Stimulated activated CD4-positive, alpha-beta T cell treated with anti-CD3 and anti-CD28 coated beads, Interleukin-15, amount 100 ng/mL, for 24 hours (primary cell): ENCODE measurements around the gene SYNE1.

Experiments
- DNase-seq: peaks from one replicate; pipeline ENCODE4 v3.0.0-alpha.2; 2020

The SYNE1 gene

DNA sequence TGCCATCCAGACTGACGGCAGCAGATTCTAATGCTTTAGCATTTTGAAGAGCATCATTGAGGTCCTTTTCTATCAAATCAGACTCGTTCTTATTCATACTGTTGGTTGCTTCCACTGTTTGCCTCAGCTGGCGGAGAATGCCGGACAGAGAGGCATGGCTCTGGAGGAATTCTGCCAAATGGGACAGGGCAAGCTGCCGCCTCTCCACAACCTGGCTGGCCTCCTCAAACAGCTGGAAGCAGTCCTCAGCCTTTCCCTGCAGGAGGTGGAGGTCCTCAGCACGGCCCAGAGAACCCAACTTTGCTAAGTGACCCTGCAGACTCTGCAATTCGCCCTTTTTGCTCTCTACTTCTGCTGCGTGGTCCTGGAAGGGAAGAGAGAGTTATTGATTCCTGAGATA lies 220.5 kb downstream of the SYNE1 start:
- no peak for DNase-seq

DNA sequence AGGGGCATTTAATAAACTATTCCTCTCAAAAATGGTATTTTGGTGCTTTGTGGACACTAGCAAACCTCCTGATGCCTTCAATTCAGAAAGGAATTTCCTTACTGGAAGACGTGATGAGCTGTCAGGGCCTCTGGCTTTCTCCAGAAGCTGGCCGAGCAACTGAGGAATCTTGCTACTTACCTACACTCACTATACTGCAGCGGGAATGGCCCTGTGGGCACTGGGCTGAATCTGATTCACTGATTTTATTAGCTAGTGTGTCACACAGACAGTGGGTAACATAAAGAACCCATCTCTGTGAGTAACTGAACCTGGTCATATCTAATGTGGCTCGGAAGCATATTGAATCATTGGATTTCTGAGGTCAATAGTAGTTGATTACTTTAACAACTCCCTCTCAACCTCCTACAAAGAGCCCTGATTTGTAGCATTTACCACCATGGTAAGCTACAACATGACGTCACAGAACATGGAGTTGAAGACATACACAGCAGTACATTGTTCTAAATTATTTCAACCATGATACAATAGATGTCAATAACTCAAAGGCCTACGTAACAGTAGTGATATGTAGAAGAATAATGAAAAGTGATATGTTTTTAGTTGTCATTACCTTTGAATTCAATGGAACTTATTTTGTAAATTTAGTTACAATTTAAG lies 232.1 kb downstream of the SYNE1 start:
- DNase-seq: no peak

DNA sequence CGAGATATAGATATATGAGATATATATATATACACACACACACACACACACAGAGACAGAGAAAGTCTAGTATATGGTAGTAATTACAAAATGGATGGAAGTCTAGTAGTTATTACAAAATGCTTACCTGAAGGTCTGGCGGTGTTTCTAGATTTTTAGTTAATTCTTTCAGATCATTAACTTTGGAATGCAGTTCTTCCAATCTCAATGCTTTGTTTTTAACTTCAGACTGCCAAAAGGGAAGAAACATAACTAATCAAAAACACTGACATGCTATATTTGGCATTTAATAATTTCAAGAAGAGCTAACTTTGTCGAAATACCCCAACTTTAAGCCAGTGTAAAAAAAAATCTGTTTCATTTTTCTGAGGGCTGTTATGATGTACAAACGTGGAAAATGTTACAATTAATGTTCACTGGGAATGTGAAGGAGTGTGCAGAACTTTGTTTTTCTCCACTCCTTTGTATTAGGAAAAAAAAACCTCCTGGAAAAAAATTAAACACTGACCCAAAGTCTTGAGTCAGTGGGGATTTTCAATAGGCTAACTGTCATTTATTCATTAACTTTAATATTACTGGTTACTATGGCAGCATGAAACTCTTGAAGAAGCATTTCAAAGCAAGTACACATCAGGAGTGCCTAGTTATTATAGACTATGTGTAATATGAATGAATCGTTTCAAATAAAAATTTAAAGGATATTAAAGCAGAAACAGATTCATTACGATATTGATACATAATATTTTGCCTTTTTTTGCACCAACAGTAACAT lies 232.9 kb downstream of the SYNE1 start:
- no peak for DNase-seq

DNA sequence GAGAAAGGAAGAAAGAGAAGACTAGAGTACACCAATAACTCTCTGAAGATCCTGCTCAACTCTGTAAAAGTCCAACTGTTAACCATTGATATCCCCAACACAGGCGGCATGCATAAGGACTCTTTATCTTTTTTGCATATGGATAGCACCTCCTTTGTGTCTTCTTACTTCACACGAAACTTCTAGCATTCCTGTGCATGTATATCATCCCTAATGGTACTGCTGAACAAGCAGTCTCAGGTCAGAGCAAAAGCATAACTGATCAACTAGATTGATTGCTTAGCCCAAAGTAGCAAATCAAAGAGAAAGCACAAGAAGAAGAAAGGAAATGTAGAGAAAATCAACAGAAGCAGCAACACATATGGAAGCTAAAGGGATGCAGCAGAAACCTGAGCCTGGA lies 234.4 kb downstream of the SYNE1 start:
- no peak for DNase-seq

DNA sequence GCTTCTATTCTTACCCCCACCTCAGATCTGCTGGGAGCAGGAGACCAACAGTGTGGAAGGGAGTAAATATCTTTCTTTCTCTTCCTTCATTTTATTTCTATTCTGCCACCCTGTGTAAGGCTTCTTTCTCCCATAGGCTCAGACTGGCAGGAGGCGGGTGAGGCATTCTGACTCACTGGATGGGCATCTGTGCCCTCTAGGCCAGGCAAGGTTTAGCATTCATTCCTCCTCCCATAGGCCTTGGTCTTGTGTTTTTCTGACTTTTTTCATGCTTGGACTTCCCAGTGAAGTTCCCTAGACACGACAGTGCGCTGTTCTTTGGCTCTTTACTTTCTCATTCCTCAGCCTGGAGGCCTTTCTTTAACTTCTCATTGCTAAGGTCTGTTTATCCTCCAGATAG lies 235.2 kb downstream of the SYNE1 start:
- no peak for DNase-seq

DNA sequence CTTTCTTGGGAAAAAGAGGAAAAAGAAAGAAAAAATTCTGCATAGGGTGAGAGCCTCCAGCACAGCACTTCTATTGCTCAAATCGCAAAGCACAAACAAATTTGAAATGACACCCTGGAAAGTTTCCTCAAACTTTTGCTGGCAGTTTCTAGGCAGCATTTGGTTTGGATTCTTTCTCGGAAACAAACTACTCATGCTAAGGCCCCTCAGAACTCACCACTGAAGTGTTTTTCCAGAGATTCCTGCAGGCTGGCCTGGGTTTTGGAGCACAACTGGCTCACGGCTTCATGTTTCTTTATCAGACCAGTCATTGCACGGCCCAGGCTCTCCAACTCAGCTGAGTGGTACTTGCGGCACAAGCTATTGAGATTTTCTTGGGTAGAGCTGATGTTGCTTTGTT lies 237.8 kb downstream of the SYNE1 start:
- no peak for DNase-seq

DNA sequence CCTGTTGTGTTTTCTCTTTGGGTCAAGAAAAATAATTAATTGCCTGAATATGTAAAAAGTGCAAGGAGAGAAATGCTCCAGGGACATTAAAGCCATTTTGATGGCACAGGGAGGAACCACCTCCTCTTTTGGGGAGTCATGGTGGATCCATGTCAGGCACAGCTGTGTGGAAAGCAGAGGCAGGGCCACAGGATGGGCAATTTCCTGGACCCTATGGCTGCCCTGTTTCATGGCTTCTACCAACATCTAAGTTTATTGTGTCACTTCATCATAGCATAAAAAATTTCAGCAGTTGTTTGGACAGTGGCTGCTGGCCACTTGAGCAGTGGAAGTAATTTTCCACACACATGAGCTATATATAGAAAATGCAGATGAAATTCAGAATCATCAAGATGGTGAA lies 238.2 kb downstream of the SYNE1 start:
- no peak for DNase-seq

DNA sequence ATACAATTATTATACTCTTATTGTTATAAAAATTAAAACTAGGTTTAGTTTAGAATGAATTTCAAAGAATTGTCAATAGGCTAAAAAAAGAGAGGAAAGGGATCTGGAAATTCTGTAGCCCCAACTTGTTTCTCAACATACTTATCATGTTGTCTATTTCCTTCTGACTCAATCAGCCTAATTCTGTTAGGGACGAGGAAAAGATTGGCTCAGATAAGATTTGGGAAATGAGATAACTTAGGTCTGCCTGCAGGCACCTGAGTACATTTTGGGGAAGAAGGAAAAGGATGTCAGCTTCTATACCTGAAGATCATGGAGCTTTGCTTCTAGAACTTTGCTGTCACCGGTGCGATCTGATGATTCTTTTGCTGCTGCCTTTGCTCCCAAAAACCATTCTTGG lies 238.8 kb downstream of the SYNE1 start:
- no peak for DNase-seq

DNA sequence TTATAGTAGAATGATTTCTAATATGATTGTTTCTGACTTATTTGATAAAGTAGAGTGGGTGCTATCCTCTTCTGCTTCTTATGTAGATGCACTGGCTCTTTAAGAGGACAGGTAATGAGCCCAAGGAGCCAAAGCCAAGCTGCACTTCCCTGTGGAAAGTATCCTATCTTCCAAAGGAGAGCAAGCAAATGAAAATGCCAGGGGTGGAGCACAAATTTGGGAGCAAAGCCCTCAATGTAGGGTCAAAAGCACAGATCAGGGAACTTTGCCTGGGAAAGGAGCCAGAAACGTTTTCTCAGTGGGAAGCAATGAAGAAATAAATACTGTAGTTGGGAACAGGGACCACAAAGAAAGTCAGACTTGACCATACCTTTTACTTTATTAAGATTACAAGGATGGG lies 242.9 kb downstream of the SYNE1 start:
- no peak for DNase-seq

DNA sequence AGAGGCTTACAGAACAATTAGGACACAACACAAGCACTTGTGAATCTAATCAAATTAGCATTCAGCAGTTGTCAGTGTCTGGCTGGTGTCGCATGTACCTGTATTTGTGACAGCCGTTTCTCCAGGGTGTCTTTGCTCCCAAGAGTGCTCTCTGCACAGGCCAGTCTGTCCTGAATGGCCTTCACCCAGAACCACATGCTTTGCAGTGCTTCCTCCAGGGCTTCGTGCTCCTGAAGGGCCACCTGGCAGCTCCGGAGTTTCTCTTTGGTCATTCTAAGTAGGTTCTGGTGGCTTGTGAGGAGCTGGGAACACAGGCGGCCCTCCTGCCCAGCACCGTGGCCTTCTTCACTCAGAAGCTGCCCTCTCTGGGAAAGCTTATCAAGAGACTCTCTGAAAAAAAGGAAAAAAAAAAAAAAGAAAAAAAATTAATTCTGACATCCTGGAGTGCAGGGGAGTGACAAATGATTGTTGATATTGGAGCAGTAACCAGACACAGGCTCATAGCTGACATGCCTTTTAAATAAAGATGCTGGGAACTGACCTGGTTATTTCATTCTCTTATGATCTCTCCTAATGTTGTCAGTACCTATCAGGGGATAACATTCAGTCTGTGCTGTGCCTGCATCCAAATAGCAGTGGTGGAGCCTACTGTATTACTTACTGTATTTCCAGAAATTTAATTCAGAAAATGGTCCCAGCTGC lies 245.8 kb downstream of the SYNE1 start:
- DNase-seq: no peak

DNA sequence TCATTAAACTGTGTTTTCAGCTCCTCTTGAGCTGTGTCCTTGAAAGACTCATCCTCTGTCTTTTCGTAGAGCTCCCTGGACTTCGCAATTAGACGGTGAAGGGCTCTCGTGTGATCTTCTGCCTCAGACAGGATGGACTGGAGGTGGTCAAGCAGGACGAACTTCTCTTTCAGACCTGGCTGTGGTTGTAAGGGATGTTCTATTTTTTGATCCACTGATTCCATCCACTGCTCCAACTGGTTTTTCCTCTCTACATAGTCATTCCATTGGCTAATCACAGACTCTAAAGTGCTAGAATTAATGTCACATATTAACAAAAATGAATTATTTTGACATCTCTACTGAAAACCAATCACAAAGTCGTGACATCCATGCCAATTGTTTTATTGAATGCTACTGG lies 250.1 kb downstream of the SYNE1 start:
- DNase-seq: no peak

DNA sequence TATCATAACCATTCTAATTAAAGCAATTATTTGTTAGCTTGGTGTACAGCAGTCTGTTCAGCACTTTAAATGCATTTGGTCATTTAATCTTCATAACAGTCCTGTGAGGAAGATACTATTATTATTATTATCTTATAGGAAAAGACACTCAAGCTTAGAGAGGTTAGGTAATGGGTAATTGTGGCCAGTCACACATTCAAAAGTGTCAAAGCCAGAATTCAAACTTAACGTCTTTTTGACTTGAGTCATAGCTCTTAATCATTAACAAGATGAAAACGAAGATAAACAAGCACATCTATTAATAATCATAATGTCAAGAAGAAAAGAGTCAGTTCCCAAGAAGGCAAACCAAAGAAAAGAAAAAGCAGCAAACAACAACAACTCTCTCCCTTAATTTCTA lies 251.0 kb downstream of the SYNE1 start:
- no peak for DNase-seq

DNA sequence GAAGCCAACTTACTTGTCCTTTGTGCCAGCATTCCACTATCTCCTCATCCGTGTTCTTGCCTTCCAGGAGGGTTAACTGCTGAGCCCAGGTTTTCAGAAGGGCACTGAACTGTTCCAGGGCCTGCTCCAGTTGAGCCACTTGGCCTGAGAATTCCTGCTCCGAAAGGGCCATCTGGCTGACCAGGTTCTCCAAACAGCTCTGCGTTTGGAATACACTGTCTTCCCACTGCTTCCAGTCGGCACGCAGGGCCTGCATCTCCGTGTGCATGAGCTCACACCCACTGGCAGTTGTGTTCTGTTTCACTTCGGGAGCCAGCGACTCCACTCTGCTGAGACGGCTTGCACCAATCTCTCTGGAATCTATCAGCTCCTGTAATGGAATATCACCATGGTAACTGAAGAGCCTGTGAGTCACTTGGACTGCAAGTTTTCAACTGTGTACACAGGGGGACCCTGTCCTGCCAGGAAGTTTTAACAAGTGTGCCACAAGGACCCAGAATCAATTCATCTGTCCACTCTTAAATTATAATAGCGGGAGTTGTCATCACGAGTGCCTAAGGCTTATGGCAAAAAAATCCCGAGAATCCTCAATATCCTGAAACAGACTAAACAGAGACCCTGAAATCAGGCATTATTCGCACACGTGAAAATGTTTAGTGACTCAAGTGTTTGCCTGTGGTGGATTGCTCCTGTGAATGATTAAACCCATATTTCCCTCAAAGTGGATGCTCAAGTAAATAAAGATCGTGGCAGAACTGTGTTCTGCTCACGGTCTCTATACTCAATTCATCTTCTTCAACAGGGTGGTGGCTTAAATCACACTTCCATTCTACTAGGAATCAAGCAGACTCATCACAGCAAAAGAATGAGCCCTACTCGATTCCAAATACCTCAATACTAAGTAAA lies 255.9 kb downstream of the SYNE1 start:
- DNase-seq: no peak

DNA sequence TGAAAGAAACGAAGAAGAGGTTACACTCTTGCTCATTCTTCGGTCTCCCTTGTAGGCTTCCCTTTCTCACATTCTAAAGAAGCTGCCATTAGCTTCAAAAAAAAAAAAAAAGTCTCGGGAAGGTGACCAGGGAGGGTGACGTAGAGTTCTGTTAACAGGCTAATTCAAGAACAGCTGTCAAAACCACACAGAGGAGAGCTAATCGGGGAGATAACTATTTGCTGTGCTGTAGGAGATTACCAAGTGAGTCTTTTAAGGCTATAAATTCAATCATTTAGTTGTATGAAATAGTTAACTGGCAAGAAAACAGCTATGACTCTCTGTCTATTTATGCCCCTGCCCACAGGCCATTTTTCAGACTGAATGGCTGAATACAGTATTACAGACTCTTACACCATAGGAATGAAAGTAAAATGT lies 256.8 kb downstream of the SYNE1 start:
- DNase-seq: no peak

DNA sequence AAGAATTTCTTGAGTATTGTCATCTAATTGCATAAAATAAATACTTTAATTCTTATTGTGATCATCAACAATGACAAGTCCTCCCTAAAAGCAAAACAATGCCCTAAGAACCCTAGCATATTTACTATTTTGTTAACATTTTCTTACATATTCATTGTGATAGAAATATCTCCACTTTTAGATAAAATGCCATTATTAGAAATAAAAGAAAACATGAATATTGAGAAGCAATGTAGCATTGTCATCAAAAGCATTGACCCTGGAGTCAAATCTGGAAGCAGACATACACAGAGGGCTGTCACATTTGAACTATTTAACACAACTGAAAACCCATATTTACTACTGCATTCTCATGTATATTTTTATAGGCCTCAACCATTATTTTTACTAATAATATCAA lies 257.7 kb downstream of the SYNE1 start:
- DNase-seq: no peak

DNA sequence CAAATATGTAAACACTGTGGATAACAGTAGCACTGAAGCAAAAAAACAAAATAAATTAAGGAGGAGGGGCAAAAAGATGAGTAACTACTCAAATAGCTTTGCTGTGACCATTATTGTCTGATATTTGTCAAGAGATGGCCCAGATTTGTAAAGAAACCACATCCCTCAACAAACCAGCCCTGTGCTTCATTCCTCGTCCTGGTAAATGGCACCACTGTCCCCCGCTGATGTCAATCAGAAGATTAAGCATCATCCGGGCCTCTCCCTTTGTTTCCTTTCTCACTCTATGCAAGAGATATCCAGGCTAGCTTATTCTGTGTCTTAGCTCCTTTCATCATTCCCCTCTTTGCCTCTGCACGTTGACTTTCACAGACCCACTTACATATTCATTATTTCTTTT lies 259.0 kb downstream of the SYNE1 start:
- DNase-seq: no peak

DNA sequence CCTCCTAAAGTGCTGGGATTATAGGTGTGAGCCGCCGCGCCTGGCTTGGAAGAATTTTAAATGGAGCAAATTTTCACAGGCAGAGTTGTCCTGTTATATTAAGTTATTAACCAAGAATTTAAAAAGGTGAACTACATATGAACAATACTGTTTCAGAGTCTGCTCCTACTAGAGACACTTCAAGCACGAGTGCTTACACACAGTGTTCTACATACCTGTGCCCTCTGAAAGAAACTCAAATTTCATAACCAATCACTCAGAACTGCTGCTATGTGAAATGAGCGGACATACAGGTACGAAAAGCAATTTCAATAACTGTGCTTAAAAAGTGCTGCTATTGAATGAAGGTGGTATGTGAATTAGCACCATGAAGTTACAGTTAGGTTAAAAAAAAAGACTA lies 262.0 kb downstream of the SYNE1 start:
- no peak for DNase-seq

DNA sequence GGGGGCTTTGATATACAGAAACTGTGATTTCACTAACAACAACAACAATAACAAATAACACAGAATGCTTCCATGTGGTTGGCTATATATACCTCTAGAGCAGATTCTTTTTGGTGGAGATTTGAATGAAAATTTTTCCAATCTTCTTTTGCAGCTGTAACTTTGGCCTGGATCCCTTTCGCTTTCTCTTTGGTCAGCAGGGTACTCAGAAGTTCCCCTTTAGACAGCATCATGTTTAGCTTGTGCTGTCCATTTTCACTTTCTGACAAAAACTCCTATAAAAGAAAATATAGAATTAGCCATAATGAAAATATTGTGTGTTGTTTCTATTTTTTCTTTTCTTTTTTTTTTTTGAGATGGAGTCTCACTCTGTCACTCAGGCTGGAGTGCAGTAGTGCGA lies 264.2 kb downstream of the SYNE1 start:
- no peak for DNase-seq

DNA sequence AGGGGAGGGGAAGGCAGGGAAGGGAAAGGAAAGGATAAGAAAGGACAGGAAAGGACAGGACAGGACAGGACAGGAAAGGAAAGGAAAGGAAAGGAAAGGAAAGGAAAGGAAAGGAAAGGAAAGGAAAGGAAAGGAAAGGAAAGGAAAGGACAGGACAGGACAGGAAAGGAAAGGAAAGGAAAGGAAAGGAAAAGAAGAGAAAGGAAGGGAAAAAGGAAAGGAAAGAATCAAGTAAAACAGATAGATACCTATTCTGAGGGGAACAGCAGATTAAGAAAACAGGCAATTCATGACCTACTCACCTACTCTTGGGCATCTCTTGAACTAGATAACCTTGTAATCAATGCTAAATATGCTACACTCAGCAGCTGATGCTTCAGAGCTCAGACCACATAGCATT lies 265.4 kb downstream of the SYNE1 start:
- no peak for DNase-seq

DNA sequence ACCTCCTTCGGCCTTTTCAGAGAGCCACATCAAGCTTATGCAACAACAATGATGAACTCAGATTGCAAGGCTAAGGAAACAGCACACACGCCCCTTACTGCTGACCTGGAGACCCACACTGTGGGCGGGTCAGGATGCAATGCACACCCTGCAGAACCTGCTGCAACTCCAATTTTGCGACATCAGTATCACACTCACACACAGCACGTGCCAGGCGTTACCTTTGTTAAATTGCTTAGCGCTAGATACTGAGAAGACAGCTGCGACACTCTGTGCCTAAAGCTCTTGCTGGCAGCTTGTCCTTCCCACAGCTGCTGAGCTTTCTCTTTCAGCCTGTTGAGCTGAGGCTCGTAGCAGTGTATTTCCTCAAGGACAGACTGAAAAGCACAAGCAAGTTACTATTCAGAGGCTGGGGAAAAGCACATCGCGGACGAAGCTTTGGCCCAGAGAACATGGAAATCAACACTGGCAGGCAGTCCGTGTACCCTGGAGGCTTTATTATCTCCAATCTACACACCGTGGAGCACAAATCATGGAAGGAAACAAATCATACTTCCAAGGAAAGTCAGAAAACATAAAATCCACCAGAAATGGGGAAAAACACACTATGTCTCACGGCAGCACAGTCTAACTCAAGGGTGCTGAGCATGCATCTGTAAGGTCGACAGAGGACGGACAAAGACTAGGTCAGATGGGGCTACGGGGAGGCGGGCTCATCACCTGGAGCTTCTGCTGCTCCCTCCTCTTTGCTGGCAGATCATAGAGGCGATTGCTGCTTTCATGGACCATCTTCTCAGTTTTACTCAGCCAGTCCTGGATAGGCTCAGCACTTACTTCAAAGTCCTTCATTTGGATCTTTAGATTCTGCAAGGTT lies 268.2 kb downstream of the SYNE1 start:
- DNase-seq: no peak

DNA sequence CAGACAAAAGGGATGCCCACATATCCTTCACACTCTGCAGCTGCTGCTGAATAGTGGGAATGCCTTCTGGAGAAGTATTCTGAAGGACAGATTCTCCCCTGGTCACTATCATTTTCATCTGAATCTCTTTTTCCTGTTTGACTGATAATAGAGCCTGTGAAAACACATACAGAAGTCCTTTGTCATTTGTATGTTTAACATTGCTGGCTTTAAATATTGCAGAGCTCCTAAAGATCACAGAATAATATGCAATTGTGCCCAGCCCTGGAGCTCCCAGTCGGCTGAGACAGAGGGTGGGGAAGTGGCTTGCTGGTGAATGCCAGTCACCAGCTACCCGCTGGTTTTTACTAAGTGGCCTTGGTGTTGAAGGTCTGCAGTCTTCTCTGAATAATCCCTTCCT lies 272.3 kb downstream of the SYNE1 start:
- DNase-seq: no peak

DNA sequence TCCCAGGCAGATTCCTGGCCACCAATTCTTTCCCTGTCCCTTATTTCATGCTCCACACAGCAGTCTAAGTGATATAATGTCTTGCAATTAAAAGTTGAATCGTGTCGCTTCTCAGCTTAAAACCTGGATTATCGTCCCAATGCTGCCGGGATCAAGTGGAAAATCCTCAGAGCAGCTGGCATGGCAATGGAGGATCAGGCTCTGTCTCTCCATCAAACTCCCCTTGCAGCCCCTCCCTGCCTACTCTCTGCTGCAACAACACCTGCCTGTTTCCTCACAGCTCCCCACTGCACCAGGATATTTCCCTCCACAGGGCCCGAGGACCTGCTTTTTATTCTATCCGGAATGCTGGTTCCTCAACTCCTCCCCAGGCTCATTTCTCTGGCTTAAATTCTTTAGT lies 277.1 kb downstream of the SYNE1 start:
- no peak for DNase-seq
